Breast epithelium (tissue), 3 donors: ENCODE measurements around the gene ART1.

Experiments used
- POLR2A ChIP-seq: fragments of 450-650 bp; IDR thresholded peaks from one replicate; pipeline ENCODE4 v1.6.1; 2016; ENCODE audit warnings: antibody characterized with exemption, mild to moderate bottlenecking, moderate library complexity
- TF ChIP-seq, protein P1 (sequence below), 3 donors: fragments of 450-650 bp; IDR thresholded peaks; one replicate each; pipeline ENCODE4 v1.5.1; 2016 to 2017; ENCODE audit warnings: antibody characterized with exemption in 3 of 3, mild to moderate bottlenecking in 3 of 3, moderate library complexity in 3 of 3

- TF ChIP-seq, protein P1, sequence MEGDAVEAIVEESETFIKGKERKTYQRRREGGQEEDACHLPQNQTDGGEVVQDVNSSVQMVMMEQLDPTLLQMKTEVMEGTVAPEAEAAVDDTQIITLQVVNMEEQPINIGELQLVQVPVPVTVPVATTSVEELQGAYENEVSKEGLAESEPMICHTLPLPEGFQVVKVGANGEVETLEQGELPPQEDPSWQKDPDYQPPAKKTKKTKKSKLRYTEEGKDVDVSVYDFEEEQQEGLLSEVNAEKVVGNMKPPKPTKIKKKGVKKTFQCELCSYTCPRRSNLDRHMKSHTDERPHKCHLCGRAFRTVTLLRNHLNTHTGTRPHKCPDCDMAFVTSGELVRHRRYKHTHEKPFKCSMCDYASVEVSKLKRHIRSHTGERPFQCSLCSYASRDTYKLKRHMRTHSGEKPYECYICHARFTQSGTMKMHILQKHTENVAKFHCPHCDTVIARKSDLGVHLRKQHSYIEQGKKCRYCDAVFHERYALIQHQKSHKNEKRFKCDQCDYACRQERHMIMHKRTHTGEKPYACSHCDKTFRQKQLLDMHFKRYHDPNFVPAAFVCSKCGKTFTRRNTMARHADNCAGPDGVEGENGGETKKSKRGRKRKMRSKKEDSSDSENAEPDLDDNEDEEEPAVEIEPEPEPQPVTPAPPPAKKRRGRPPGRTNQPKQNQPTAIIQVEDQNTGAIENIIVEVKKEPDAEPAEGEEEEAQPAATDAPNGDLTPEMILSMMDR (IDR thresholded peaks at IDR 0.05): no peak
- TF ChIP-seq POLR2A: no peak
Observed at GRCh38 chr11:3685923-3686322, 41.0 kb downstream of the ART1 start.
